ENCODE measurements around the gene F13A1.

Gene F13A1

GRCh38 chr6:6319952-6320811, at the start of gene F13A1:
F13A1 (minus strand) TSS chr6:6320662; CDS start chr6:6318664, 1,998 bp downstream.
- FAIRE-seq (no peak), DNase-seq (ENCODE audit: insufficient read length, low spot score) (no peak)
- TF ChIP-seq, protein P1, sequence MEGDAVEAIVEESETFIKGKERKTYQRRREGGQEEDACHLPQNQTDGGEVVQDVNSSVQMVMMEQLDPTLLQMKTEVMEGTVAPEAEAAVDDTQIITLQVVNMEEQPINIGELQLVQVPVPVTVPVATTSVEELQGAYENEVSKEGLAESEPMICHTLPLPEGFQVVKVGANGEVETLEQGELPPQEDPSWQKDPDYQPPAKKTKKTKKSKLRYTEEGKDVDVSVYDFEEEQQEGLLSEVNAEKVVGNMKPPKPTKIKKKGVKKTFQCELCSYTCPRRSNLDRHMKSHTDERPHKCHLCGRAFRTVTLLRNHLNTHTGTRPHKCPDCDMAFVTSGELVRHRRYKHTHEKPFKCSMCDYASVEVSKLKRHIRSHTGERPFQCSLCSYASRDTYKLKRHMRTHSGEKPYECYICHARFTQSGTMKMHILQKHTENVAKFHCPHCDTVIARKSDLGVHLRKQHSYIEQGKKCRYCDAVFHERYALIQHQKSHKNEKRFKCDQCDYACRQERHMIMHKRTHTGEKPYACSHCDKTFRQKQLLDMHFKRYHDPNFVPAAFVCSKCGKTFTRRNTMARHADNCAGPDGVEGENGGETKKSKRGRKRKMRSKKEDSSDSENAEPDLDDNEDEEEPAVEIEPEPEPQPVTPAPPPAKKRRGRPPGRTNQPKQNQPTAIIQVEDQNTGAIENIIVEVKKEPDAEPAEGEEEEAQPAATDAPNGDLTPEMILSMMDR (IDR thresholded peaks at IDR 0.05; ENCODE audit: insufficient read depth, missing control alignments): no peak

DNA sequence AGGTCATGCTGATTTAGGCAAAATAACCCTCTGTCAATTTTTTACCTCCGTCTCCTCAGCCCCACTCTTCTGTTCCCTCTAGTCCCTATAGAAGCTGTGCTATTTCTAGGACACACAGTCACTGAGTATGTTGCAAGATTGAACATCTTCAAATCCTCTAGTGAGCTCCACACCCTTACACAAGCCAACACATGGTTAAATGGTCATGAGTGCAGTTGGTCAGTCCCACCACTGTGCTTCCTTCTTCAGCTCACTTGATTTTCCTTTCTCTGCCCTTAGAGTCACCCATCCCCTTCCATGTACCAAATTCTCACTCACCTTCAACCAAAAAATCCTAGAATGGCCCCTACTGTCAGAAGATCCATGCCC, 48.2 kb upstream of the F13A1 start:
- TF ChIP-seq, protein P1 (IDR thresholded peaks at IDR 0.05; ENCODE audit: insufficient read depth, missing control alignments): no peak

GRCh38 chr6:6368040-6368683, 47.7 kb upstream of the F13A1 start:
- DNase-seq (ENCODE audit: insufficient read length, low spot score): no peak
- TF ChIP-seq, protein P1 (IDR thresholded peaks at IDR 0.05; ENCODE audit: insufficient read depth, missing control alignments): no peak
- FAIRE-seq: no peak

More for the DNA sequence above, 48.2 kb upstream of the F13A1 start:
- DNase-seq (ENCODE audit: insufficient read length, low spot score) (no peak), FAIRE-seq (no peak)

DNA sequence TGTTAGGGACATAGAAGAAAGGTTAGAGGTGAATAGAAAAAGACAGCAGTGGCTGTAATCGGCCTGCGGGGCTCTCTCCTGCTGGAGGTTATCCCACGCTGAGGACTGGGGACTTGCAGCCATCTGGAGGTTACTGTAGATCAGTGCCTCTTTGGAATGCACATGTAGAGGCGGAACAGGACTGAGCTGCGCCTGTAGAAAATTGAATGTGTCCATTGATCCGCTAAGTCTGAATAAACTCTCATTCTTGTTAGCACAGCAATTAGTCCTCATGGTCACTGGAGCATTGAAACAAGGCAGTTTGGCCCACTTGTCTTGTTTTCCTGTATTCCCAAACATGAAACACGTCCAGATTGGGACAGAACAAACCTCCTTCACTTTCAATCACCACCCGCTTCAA, 46.3 kb upstream of the F13A1 start:
- no peak for FAIRE-seq
- TF ChIP-seq, protein P1 (IDR thresholded peaks at IDR 0.05; ENCODE audit: insufficient read depth, missing control alignments): no peak
- no peak for DNase-seq (ENCODE audit: insufficient read length, low spot score)

DNA sequence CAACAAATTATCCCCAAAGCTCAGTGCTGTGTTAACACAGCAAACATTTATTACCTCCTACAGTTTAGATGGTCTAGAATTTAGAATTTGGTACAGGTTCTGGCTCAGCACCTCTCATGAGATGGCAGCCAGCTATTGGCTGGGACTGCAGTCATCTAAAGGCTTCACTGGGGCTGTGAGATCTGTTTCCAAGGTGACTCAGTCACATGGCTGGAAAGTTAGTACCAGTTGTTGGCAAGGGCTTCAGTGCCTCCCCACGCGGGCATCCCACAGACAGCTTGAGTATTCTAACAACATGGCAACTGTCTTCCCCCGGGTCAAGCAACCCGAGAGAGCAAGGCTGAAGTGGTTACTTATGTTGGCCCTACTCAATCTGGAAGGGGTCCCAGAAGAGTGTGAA, 44.8 kb upstream of the F13A1 start:
- TF ChIP-seq, protein P1 (IDR thresholded peaks at IDR 0.05; ENCODE audit: insufficient read depth, missing control alignments): no peak
- no peak for FAIRE-seq
- DNase-seq (ENCODE audit: insufficient read length, low spot score): no peak

- TF ChIP-seq, protein P1 (IDR thresholded peaks at IDR 0.05; ENCODE audit: insufficient read depth, missing control alignments): no peak
- FAIRE-seq (no peak), DNase-seq (ENCODE audit: insufficient read length, low spot score) (no peak)
Observed at GRCh38 chr6:6362056-6362840, 41.8 kb upstream of the F13A1 start.

Data from D721Med (cell line).